ENCODE measurements around the gene MTX2. TPM values are rescaled to one million over a fixed set of nuclear protein-coding genes. Genes with fewer than 3 reads are reported as not detected.
A peak's percentile ranks its signal among the peaks of the same experiment; 100 is the strongest.

MTX2 gene
- total RNA-seq, 1 donor from 2014 or later, result 19.5 TPM

DNA sequence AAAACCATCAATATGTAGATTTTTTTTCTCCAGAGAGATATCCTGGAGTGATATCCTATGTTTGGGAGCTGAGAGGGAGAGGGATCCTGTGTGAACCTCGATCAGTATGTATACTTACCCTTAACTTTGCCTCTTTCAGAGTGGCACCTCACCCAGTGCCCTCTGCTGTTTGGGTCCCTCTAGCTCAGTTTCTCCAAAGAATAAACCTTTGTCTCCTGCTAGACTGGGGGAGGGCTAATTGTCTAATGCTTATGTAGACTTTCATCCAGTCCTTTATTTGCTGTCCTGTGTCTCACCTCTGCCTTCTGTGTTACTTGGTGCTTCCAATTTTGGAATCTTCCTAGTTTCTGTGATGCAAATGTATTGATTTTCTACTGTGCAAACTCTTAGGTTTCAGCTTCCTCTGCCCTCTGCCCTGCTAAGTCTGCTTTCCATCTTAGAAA is 48.4 kb downstream of the MTX2 start:
- Mint-ChIP-seq H3K9me3 (ENCODE audit: unreplicated experiment) (no peaks in the 10 kb centered on the region), H3K27ac (ENCODE audit: unreplicated experiment) (no peak overlapping the region), H3K4me1 (ENCODE audit: unreplicated experiment) (no peaks in the 10 kb centered on the region), H3K27me3 (ENCODE audit: unreplicated experiment) (no peaks in the 10 kb centered on the region), H3K4me3 (ENCODE audit: unreplicated experiment) (no peak overlapping the region), H3K36me3 (ENCODE audit: low read depth, unreplicated experiment) (no peaks in the 10 kb centered on the region)
- no peak for TF ChIP-seq CTCF (IDR thresholded peaks at IDR 0.05; ENCODE audit: unreplicated experiment)
- DNase-seq (ENCODE audit: low spot score), result no peak

DNA sequence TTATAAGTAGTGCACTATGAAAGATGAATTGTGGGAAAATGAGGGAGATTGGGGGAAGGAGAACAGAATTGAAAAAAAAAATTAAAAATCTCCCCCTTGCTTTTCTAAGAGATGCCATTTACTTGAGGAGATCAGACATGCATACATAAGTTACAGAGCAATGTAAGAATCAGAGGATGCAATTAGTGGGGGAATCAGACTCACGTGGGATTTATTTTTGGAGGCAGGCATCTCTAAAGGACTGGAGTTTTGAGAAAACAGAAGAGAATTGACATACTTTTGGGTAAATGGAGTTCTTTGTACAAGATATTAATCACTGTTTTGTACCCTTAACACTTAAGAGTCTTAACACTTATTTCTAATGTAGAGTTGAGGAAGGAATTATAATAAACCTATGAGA is 52.7 kb downstream of the MTX2 start:
- no peak overlapping the region for H3K4me3 Mint-ChIP-seq (ENCODE audit: unreplicated experiment)

GRCh38 chr2:176324862-176325261 is 55.6 kb downstream of the MTX2 start:
- no peaks in the 10 kb centered on the region for H3K36me3 Mint-ChIP-seq (ENCODE audit: low read depth, unreplicated experiment)
- H3K4me1 Mint-ChIP-seq (ENCODE audit: unreplicated experiment), result no peaks in the 10 kb centered on the region
- no peaks in the 10 kb centered on the region for H3K9me3 Mint-ChIP-seq (ENCODE audit: unreplicated experiment)
- no peak for DNase-seq (ENCODE audit: low spot score)
- TF ChIP-seq CTCF (IDR thresholded peaks at IDR 0.05; ENCODE audit: unreplicated experiment), result no peak
- H3K4me3 Mint-ChIP-seq (ENCODE audit: unreplicated experiment), result no peak overlapping the region
- no peak overlapping the region for H3K27ac Mint-ChIP-seq (ENCODE audit: unreplicated experiment)
- no peaks in the 10 kb centered on the region for H3K27me3 Mint-ChIP-seq (ENCODE audit: unreplicated experiment)

More for the DNA sequence above, 52.7 kb downstream of the MTX2 start:
- TF ChIP-seq CTCF (IDR thresholded peaks at IDR 0.05; ENCODE audit: unreplicated experiment), result no peak
- Mint-ChIP-seq H3K36me3 (ENCODE audit: low read depth, unreplicated experiment) (no peaks in the 10 kb centered on the region), H3K27me3 (ENCODE audit: unreplicated experiment) (no peaks in the 10 kb centered on the region), H3K4me1 (ENCODE audit: unreplicated experiment) (no peaks in the 10 kb centered on the region), H3K27ac (ENCODE audit: unreplicated experiment) (no peak overlapping the region), H3K9me3 (ENCODE audit: unreplicated experiment) (no peaks in the 10 kb centered on the region)
- DNase-seq (ENCODE audit: low spot score), result no peak

- H3K4me1 Mint-ChIP-seq (ENCODE audit: unreplicated experiment), result no peaks in the 10 kb centered on the region
- H3K27ac Mint-ChIP-seq (ENCODE audit: unreplicated experiment), result no peak overlapping the region
- peak; percentile 8 for DNase-seq (ENCODE audit: low spot score)
- no peaks in the 10 kb centered on the region for H3K27me3 Mint-ChIP-seq (ENCODE audit: unreplicated experiment)
- no peak for TF ChIP-seq CTCF (IDR thresholded peaks at IDR 0.05; ENCODE audit: unreplicated experiment)
- H3K4me3 Mint-ChIP-seq (ENCODE audit: unreplicated experiment), result no peak overlapping the region
- H3K9me3 Mint-ChIP-seq (ENCODE audit: unreplicated experiment), result no peaks in the 10 kb centered on the region
- no peaks in the 10 kb centered on the region for H3K36me3 Mint-ChIP-seq (ENCODE audit: low read depth, unreplicated experiment)
Observed at GRCh38 chr2:176325732-176326131, 56.5 kb downstream of the MTX2 start.

- Mint-ChIP-seq H3K27me3 (ENCODE audit: unreplicated experiment) (no peaks in the 10 kb centered on the region), H3K4me3 (ENCODE audit: unreplicated experiment) (no peak overlapping the region), H3K9me3 (ENCODE audit: unreplicated experiment) (no peaks in the 10 kb centered on the region), H3K36me3 (ENCODE audit: low read depth, unreplicated experiment) (no peaks in the 10 kb centered on the region), H3K27ac (ENCODE audit: unreplicated experiment) (no peak overlapping the region), H3K4me1 (ENCODE audit: unreplicated experiment) (no peaks in the 10 kb centered on the region)
- TF ChIP-seq CTCF (IDR thresholded peaks at IDR 0.05; ENCODE audit: unreplicated experiment), result no peak
- no peak for DNase-seq (ENCODE audit: low spot score)
Observed at GRCh38 chr2:176328149-176328548, 58.9 kb downstream of the MTX2 start.
